HCT116 (cell line): Measurements from ENCODE around the gene CRELD2.

Experiments
- CTCF ChIP-seq, 3 experiments: fragments of 200-600 bp in 1 of 3; sonication (generic) in 1 of 3; IDR thresholded peaks in 2 of 3; conservative IDR thresholded peaks in 1 of 3; 2 replicates each; pipeline ENCODE4 v1.5.1; 2012 to 2017; ENCODE audit warnings: low read depth in 2 of 3, low read length in 2 of 3, antibody characterized with exemption in 1 of 3, borderline replicate concordance in 1 of 3, control low read depth in 1 of 3, mild to moderate bottlenecking in 1 of 3, mixed read lengths in 1 of 3, mixed run types in 1 of 3, moderate library complexity in 1 of 3; ENCODE audit not compliant: insufficient read depth in 1 of 3
- JUND ChIP-seq: IDR thresholded peaks from 2 replicates; pipeline ENCODE4 v1.6.1; 2012
- POLR2AphosphoS5 ChIP-seq: IDR thresholded peaks from 2 replicates; pipeline ENCODE4 v1.6.1; 2011; ENCODE audit warnings: mild to moderate bottlenecking, low read depth, low read length, moderate library complexity
- RAD21 ChIP-seq: IDR thresholded peaks from 2 replicates; pipeline ENCODE4 v1.6.1; 2012; ENCODE audit warnings: low read depth, mild to moderate bottlenecking
- SRF ChIP-seq: IDR thresholded peaks from 2 replicates; pipeline ENCODE4 v1.6.1; 2012; ENCODE audit warnings: low read depth

GRCh38 chr22:49947296-49947622, 28.8 kb downstream of the CRELD2 start:
- TF ChIP-seq CTCF (IDR thresholded peaks at IDR 0.05 in 2 of 3, conservative IDR thresholded peaks at IDR 0.05 in 1 of 3; ENCODE audit: borderline replicate concordance in 1 of 3, insufficient read depth in 1 of 3, low read depth in 2 of 3, low read length in 2 of 3) (no peak), POLR2AphosphoS5 (no peak), JUND (no peak), RAD21 (no peak), SRF (no peak)
